Erythroblast (primary cell): ENCODE measurements around the gene GSTM4.

Experiments used
- GATA1 ChIP-seq: IDR thresholded peaks from 2 replicates; pipeline ENCODE4 v1.6.1; 2011; ENCODE audit warnings: low read depth, mild to moderate bottlenecking, control low read depth, low read length, moderate library complexity
- POLR2A ChIP-seq: IDR thresholded peaks from 2 replicates; pipeline ENCODE4 v1.6.1; 2011; ENCODE audit warnings: mild to moderate bottlenecking, low read length

GRCh38 chr1:109625601-109626560, 30.0 kb upstream of the GSTM4 start:
- TF ChIP-seq POLR2A = no peak
- TF ChIP-seq GATA1 = no peak
